ENCODE measurements around the gene ARL8A.

The ARL8A gene

DNA sequence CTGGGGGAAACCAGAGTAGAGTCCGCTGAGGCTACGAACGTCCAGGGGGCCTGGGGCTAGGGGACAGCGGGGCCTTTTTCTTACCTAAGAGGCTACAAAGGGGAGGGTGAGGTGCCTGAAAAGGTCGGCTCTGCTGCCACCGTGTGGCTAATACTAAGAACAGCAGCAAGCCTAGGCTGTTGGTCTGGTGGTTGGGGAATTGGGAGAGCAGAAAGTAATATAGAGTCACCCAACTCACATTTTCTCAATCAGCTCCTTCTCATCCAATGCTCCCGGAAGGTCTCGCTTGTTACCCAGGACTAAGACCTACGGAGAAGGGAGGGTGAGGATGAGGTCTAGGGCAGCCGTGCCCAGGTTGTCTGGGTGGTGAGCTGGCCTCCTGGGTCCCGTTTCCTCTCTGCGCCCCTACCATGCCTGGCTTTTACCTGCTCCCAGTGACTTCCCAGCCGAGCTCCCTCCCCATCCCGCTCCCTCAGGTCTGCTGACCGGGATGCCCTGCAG is 9.3 kb downstream of the ARL8A start:
- DNase-seq (ENCODE audit: low read depth), result peak; percentile 54

DNA sequence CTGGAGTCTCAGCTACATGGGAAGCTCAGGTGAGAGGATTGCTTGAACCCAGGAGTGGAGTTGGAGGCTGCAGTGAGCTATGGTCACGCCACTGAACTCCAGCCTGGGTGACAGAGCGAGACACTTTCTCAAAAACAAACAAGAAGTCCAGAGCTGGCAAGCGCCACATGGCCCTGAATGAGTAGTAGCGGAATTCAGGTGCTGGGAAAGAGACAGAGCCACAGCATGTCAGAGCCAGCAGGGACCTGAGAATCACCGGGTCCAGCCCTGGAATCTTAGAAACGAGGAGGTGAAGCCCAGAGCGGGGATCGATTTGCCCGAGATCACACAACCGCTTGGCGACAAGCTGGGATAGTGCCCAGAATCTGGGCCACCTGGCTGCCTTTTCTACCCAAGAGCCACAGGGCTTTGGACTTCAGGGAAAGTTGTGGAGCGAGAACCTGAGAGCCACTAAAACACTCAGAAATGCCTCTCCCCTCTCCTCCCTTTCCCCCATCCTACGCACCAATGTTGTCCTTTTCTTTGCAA is 9.8 kb downstream of the ARL8A start:
- DNase-seq (ENCODE audit: low read depth), result no peak

DNA sequence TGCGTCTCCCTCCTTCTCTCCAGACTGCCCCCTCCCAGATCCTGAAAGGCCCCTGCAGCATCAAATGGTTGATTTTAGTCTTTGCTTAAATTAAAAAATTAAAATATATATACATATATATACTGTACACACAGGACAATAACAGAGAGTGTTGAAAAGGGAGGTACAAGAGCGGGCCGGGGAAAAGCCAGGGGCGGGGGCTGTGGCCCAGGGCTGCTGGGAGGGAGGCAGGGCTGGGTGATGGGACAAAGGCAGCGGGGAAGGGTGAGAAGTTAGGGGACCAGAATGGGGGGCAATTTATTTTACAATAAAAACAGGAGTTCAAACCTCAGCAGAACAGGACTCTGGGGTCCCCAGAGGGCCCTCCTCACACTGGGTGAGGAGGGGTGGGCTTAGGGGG is 10.5 kb downstream of the ARL8A start:
- no peak for DNase-seq (ENCODE audit: low read depth)

DNA sequence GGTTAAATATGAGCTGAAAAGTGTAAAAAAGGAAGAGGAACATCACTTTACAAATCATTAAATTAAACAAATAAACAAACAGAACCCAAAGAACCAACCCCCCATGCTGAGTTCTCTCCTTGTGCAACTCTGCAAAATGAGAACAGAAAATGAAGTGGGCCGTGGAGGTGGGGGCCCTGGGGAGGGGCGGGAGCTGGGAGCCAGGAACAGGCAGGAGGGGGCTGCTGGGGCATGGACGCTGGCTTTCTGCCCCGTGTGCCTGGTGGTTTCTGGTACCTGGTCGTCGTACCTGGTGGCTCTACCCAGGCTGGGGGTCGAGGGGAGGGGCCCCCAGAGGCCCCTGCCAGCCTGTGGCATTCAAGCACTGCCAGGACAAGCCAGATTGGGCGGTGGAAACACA is 11.0 kb downstream of the ARL8A start:
- DNase-seq (ENCODE audit: low read depth), result no peak

DNA sequence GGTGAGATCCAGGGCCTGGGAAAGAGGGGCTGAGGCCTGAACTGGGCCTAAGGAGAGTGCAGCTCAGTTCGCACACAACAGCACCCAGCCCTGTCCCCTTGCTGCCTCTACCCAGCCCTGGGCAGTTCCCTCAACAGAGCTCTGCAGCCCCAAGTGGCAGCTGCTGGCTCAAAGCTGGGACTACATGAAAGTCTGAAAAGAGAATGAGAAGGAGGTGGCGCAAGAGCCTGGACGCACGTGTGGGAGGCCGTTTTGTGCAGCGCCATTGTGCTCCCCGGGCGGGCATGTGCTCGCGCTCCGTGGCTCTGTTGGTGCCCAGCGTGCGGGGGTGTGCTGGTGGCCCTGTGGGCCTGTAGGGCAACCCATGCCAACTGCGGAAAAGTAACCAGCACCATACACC is 11.5 kb downstream of the ARL8A start:
- no peak for DNase-seq (ENCODE audit: low read depth)

DNA sequence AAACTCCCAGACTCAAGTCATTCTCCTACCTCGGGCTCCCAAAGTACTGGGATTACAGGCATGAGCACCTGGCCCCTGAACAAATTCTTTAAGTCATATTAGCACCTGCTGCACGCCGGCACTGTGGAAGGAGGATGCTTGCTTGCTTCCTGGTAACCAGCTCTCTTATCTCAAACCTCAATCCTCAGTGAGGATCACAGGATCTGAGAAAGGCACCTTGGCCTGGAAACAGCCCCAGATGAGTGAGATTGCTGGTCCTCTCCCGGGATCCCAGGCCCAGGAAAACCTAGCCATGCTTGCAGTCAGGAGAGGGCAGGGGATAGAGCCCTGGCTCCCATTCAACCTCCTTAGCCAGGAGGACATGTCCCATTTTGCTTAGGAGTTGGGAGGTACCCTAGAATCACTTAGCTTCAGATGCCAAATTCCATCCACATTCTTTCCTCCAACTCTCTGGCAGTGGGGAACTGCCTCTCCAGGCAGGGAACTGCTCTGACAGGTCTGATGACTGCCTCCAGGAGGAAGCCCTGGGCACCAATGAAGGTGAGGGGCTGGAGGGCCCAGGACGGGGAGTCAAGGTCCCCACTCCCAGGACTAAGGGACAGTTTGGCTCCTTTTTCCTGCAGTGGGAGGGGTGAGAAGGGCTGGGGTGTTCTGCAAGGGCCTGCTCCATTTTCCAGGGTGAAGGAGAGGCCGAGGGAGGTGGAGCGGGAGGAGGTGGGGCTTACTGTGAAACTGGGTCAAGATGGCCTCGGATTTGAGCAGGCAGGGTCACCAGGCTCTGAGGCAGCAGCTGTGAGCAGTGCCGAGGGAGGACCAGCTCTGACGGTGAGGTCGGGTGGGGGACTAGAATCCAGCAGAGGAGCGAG is 12.3 kb downstream of the ARL8A start:
- DNase-seq (ENCODE audit: low read depth), result peak; percentile 34

DNA sequence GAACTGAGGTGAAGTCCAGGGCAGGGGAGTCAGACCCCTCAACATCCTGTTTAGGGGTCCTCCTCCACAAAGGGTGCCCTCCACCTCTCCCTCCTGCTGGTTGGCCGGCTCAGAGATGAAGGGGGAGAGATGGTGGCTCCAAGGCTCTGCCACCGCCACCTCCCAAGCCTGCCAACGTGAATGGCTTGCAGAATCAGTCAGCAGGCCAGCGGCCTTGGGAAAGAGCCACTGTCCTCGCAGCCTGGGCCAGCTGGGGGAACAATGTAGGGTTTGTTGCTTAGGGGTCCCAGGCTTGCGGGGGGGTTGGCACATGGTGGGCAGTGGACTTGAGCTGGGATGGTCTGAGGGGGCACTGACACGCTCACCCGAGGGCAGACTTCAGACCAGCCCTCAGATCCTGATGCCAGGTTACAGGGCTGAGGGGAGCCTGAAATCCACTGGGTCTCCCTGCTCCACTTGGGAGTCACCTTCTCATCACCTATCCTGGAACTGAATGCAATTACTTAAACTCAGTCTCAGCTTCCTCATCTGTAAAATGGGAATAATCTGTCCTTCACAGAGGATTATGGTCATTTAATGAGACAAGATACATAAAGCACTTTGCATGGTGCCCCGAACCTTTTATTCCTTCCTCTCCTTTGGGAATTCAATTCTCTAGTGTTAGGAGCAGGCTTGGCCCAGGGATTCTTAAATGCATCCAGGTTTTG is 13.6 kb downstream of the ARL8A start:
- DNase-seq (ENCODE audit: low read depth), result no peak

DNA sequence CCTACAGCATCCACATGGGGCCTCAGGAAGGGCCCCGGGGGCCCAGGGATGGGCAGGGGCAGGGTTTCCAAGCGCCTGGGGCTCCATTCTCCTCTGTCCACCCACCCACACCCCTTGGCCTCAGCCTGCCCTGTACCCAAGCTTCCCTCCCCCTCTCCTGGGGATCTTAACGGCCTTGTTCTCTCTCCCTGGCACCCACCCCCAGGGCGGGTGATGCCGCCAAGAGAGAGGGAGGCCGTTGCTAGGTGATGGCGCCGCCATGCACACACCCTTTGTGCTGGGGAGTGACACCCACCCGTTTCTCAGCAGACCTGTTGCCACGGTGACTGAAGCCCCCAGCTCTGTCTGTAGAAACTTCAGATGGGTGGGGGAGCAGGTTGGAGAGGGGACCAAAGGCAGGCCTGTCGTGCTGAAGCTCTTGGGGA is 14.2 kb downstream of the ARL8A start:
- no peak for DNase-seq (ENCODE audit: low read depth)

DNA sequence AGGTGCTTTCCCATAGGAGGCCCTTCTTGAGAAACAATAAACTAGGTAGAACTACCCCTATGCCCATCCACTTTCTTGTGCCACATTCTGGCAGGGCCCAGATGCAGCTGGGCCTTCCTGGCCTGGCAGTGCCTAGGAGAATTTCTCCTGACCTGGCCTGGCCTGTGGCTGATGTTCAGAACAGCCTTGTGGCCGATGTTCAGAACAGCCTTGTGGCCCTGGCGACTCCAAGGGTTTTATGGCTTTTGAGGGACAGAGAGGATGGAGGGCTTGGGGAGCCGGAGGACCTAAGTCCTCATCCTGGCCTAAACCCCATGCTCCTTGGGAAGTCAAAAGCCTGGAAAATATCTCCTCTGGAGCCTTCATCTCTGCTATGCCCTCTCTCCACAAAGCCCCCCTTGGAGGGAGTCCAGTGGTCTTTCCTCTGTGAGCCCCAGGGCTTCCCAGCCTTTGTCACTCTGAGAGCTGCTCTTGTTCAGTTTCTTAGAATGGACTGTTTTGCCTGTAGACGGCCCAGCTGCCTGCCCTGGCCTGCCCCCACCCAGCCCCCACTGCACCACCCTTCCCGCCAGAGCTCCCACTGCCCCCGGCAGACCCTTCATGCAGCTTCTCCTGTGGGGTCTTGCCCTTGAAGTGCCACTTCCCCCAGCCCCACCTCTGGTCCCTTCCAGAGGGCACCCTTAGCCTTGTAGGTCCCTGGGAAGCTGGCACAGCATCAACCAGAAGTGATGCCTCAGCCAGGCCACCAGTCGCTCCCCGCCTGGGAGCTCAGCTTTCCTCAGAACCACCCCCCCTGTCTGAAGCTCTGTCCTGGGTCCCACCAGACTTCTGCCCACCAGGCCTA is 14.9 kb downstream of the ARL8A start:
- no peak for DNase-seq (ENCODE audit: low read depth)

DNA sequence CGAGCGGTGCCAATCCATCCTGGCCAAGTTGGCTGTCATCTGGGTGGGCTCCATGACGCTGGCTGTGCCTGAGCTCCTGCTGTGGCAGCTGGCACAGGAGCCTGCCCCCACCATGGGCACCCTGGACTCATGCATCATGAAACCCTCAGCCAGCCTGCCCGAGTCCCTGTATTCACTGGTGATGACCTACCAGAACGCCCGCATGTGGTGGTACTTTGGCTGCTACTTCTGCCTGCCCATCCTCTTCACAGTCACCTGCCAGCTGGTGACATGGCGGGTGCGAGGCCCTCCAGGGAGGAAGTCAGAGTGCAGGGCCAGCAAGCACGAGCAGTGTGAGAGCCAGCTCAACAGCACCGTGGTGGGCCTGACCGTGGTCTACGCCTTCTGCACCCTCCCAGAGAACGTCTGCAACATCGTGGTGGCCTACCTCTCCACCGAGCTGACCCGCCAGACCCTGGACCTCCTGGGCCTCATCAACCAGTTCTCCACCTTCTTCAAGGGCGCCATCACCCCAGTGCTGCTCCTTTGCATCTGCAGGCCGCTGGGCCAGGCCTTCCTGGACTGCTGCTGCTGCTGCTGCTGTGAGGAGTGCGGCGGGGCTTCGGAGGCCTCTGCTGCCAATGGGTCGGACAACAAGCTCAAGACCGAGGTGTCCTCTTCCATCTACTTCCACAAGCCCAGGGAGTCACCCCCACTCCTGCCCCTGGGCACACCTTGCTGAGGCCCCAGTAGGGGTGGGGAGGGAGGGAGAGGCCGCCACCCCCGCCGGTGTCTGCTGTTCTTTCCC is 16.5 kb downstream of the ARL8A start:
- DNase-seq (ENCODE audit: low read depth), result no peak

DNA sequence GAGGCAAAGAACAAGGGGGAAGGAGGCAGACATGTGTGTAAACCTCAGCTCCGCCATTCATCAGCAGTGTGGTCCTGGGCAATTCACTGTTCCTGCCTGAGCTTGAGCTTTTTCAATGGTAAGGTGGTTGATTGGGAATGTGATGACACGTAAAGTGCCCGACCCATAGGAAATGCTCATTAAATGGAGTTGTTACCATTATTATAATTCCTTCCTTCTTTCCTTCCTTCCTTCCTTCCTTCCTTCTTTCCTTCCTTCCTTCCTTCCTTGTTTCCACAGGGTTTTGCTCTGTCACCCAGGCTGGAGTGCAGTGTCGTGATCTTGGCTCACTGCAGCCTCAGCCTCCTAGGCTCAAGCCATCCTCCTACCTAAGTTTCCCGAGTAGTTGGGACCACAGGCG is 17.5 kb downstream of the ARL8A start:
- DNase-seq (ENCODE audit: low read depth), result no peak

DNA sequence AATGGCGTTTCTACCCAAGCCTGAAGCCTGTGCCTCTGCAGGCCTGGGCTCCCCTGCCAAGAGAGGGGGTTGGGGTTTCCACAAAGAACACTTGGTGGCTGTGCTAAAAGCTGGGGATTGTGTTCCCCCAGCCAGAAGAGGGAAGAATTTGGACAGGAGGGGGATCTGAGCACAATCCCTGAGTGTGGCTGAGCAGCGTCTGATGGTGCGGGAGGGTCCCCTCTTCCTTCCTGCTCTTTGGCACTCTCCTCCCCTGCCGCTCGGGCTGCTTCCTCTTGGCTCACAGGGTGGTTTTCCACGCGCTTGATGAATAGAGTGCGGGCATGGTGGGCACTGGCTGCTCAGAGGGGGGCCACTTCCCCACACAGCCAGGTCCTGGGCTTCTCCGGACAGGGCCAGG is 18.1 kb downstream of the ARL8A start:
- DNase-seq (ENCODE audit: low read depth), result no peak

DNA sequence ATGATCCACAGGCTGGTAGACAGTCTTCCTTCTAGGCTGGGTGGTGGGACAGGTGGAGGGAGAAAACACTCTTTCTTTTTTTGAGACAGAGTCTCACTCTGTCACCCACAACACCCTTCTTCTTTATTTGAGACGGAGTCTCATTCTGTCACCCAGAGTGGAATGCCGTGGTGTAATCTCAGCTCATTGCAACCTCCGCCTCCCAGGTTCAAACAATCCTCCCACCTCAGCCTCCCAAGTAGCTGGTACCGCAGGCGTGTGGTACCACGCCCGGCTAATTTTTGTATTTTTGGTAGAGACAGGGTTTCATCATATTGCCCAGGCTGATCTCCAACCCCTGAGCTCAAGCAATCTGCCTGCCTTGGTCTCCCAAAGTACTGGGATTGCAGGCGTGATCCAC is 18.9 kb downstream of the ARL8A start:
- no peak for DNase-seq (ENCODE audit: low read depth)

DNA sequence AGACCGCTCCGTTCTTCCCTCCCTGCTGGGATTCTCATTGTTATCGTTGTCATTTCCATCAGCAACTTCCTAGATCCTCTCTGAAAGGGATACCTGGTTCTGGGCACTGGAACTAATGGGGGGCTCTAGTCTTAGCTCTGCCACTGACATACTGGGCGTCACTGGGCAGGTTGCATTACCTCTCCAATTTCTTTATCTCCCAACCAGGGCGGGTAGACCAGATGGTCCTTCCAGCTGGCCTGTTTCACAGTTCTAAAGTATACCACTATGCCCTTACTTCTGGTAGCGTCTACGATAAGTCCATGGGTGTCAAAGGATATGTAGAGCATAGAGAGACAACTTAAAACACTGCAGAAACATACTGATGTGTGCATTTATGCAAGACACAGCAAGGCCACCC is 20.4 kb downstream of the ARL8A start:
- no peak for DNase-seq (ENCODE audit: low read depth)

DNA sequence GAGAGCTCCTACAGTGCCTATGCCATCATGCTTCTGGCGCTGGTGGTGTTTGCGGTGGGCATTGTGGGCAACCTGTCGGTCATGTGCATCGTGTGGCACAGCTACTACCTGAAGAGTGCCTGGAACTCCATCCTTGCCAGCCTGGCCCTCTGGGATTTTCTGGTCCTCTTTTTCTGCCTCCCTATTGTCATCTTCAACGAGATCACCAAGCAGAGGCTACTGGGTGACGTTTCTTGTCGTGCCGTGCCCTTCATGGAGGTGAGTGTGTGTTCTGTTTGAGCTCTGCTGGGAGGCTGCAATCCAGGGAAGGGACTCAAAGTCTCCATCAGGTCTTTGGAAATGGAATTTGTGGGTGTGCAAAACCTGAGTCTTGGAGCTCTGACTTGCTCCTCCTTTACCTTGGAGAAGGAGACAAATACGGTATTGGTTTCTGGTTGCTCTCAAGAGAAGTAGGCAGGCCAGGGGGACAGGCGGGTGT is 21.2 kb downstream of the ARL8A start:
- no peak for DNase-seq (ENCODE audit: low read depth)

DNA sequence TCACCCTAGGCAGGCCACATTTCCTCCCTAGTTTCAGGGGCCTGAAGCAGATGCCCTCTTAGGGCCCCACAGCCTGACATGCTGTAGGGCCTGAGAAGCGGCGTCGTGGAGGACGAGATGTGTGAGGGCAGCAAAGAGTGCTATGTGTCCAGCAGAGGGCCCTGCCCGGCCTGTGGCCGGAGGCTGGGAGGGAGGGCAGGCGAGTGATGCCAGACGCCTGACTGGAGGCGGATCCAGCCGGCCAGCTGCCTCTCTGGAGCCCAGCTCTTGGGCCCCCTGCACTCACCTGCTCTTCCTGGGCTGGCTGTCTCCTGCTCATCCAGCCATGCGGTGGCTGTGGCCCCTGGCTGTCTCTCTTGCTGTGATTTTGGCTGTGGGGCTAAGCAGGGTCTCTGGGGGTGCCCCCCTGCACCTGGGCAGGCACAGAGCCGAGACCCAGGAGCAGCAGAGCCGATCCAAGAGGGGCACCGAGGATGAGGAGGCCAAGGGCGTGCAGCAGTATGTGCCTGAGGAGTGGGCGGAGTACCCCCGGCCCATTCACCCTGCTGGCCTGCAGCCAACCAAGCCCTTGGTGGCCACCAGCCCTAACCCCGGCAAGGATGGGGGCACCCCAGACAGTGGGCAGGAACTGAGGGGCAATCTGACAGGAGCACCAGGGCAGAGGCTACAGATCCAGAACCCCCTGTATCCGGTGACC is 21.8 kb downstream of the ARL8A start, which contains the start of gene GPR37L1:
Gene GPR37L1, plus strand, starts transcription at position 279 of the 697 bp plus-strand sequence. Its CDS starts 47 bp downstream, at position 326.
- DNase-seq (ENCODE audit: low read depth), result peak; percentile 41

DNA sequence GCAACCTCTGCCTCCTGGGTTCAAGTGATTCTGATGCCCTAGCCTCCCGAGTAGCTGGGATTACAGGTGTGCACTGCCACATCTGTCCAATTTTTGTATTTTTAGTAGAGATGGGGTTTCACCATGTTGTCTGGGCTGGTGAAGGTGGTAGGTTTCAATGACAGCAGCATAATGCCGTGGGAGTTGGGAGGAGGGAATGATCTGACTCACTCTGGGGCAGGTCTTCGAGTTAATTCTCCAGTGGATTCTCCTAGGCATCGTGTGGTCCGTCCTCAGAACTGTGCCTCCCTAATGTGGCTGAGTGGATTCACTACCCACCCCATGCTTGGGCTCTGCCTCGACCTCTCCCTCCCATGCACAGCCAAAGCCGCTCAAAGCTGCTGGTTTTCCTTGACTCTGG is 23.5 kb downstream of the ARL8A start:
- no peak for DNase-seq (ENCODE audit: low read depth)

DNA sequence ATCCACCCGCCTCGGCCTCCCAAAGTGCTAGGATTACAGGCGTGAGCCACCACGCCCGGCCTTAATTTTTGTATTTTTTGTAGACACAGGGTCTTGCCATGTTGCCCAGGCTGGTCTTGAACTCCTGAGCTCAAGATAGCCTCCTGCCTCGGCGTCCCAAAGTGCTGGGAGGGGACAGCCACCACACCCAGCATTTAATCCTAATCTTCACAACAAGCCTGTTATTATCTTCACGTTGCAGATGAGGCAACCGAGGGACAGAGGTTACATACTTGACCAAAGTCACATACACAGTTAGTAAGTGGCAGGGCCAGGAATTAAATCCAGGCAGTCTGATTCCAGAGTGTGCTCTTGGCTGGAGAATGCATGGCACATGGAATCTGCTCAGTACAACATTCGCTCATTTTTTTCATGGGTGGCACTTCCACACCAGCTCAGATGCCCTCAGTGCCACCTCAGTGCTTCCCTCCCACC is 26.6 kb downstream of the ARL8A start:
- DNase-seq (ENCODE audit: low read depth), result no peak

DNA sequence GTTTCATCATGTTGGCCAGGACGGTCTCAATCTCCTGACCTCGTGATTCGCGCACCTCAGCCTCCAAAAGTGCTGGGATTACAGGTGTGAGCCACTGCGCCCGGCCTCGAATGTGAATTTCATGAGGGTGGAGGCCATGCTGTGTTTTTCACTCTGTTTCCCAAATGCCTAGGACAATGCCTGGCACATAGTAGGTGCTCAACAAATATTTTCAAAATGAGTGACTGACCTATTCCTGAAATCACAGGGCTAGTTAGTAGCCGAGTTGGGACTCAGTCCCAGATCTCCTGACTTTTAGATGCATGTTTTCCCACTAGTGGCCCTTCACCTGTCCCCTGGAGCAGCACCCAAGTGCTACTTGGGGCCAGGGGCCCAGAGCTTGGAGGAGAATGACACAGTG is 28.2 kb downstream of the ARL8A start:
- no peak for DNase-seq (ENCODE audit: low read depth)

DNA sequence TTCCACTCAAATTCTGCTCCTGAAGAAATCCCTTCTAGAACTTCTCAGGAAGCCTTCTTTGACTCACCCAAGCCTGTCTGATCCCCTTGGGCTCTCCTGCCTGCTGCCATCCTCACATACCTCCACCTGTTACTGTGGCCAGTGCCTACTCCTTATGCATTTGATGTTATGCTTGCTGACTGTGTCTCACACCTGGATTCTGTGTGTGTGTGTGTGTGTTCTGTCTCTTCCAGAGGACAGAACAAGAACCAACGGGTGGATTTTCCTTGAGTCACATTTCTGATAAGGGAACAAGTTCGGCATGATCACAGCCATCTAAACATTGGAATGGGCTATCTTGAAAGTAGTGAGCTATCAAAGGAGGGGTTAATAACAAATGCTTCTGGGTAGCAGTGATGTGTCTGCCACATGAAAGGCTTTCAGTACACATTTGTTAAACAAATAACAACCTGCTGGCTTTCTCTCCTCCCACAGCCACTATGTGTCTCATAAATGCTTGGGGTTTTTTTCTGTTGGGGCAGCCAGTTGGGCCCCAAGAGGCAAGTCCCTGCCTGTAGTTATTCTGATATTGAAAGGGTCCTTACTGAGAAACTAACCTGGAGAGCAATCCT is 30.7 kb downstream of the ARL8A start:
- no peak for DNase-seq (ENCODE audit: low read depth)

Measured in iris pigment epithelial cell (primary cell).